Suprapubic skin (tissue), 4 donors: ENCODE measurements around the gene HAGH.

Source experiments
- EP300 ChIP-seq: sonication (generic); formaldehyde crosslinking; IDR thresholded peaks from one replicate; pipeline ENCODE4 v1.6.1; 2017; ENCODE audit warnings: antibody characterized with exemption
- POLR2A ChIP-seq, 2 donors: fragments of 450-650 bp; IDR thresholded peaks; one replicate each; pipeline ENCODE4 v1.6.1; 2017; ENCODE audit warnings: antibody characterized with exemption in 2 of 2, mild to moderate bottlenecking in 2 of 2, moderate library complexity in 2 of 2
- POLR2AphosphoS5 ChIP-seq, 3 donors: sonication (generic); formaldehyde crosslinking; IDR thresholded peaks; one replicate each; pipeline ENCODE4 v1.6.1; 2017; ENCODE audit warnings: antibody characterized with exemption in 3 of 3
- TF ChIP-seq, protein P1 (sequence below), 2 donors: fragments of 200-600 bp in 1 of 2; fragments of 450-650 bp in 1 of 2; sonication (generic) in 1 of 2; IDR thresholded peaks; one replicate each; pipeline ENCODE4 v1.5.1; 2016 to 2019; ENCODE audit warnings: antibody characterized with exemption in 2 of 2, mild to moderate bottlenecking in 1 of 2, moderate library complexity in 1 of 2

DNA sequence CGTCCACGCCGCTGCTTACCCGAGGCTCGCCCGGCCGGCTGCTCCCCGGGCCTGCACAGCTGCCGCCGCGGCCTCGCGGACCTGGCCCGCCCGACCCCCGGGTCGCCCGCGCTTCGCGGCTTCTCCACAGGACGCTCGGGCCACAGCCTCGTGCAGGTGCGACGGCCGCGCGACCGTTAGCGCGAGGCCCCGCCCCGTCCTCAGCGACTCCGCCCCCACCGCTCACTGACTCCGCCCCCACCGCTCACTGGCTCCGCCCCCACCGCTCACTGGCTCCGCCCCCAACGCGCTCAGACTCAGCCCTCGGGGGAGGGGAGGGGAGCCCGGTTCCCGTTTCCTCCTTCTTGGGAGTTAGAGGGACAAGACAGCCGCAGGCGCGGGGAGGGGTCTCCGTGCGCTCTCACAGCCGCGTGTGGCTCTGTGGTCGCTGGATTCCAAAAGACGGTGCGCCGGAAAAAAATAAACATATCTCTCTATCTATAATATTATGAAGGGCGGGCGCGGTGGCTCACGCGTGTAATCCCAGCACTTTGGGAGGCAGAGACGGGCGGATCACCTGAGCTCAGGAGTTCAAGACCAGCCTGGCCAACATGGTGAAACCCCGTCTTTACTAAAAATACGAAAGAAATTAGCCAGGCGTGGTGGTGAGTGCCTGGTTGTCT is 45.5 kb upstream of the HAGH start, which contains the start of gene MEIOB:
- TF ChIP-seq POLR2A (IDR thresholded peaks at IDR 0.05), result no peak
- TF ChIP-seq, protein P1, sequence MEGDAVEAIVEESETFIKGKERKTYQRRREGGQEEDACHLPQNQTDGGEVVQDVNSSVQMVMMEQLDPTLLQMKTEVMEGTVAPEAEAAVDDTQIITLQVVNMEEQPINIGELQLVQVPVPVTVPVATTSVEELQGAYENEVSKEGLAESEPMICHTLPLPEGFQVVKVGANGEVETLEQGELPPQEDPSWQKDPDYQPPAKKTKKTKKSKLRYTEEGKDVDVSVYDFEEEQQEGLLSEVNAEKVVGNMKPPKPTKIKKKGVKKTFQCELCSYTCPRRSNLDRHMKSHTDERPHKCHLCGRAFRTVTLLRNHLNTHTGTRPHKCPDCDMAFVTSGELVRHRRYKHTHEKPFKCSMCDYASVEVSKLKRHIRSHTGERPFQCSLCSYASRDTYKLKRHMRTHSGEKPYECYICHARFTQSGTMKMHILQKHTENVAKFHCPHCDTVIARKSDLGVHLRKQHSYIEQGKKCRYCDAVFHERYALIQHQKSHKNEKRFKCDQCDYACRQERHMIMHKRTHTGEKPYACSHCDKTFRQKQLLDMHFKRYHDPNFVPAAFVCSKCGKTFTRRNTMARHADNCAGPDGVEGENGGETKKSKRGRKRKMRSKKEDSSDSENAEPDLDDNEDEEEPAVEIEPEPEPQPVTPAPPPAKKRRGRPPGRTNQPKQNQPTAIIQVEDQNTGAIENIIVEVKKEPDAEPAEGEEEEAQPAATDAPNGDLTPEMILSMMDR (IDR thresholded peaks at IDR 0.05), result no peak
- TF ChIP-seq EP300, result no peak
- TF ChIP-seq POLR2AphosphoS5 (IDR thresholded peaks at IDR 0.05), result no peak
